ENCODE data around the gene UBR4.
"Not testable (repeated sequence)": the region's sequence is repeated elsewhere in the genome, so short reads cannot be mapped to it uniquely, and the experiment has no call there.

Gene UBR4

GRCh38 chr1:19190468-19190867 lies 19.6 kb downstream of the UBR4 start:
- no peak for DNase-seq (ENCODE audit: low spot score)

DNA sequence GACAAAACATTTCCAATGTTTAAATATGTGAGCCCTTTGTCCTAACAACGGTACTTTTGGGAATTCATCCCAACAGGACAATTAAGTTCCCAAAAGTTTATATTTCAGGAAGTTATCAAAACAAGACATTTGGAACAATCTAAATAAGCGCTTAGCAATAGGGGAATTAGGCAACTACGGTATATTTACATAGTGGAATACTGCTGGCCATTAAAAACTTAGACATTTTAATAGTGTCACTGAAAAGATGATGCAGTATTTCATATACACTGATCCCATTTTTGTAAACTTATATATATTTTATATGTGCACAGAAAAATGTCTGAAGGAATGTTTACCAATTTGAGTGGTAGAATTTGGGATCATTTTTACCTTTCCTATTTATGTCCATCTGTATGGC lies 20.8 kb downstream of the UBR4 start:
- no peak for DNase-seq (ENCODE audit: low spot score)

- no peak for DNase-seq (ENCODE audit: low spot score)
These were observed 22.2 kb downstream of the UBR4 start for GRCh38 chr1:19187852-19188251.

DNA sequence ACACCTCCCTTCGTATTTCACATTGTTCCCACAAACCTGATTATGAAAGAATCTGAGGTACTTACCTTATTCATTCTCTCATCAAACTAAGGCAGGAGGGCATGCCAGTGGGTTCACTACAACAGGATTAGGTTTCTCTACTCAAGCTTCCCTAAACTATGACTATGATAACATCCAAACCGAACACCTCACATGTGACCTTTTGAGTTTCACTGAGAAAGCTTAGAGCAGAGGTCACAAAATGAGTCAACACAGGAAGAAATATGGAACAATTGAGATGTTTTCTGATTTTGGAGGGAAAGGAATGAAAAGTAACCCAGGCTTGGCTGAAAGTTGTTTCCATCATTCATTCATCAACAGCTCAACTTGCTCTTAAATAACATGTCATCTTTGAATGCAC lies 24.1 kb downstream of the UBR4 start:
- no peak for DNase-seq (ENCODE audit: low spot score)

- DNase-seq (ENCODE audit: low spot score), result no peak
These were observed 27.8 kb downstream of the UBR4 start for GRCh38 chr1:19182223-19182622.

DNA sequence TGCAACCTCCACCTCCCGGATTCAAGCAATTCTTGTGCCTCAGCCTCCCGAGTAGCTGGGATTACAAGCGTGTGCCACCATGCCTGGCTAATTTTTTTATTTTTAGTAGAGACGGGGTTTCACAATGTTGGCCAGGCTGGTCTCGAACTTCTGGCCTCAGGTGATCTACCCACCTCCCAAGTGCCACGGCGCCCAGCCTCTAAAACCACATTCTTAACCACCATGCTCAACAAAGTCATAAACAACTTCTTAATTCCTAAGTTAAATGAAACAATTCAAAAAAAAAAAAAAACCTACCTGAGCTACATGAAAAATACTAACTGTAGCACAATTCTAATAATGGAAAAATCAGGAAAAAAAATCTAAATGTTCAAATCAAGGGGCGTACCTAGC lies 29.8 kb downstream of the UBR4 start:
- not testable (repeated sequence) for DNase-seq (ENCODE audit: low spot score)

DNA sequence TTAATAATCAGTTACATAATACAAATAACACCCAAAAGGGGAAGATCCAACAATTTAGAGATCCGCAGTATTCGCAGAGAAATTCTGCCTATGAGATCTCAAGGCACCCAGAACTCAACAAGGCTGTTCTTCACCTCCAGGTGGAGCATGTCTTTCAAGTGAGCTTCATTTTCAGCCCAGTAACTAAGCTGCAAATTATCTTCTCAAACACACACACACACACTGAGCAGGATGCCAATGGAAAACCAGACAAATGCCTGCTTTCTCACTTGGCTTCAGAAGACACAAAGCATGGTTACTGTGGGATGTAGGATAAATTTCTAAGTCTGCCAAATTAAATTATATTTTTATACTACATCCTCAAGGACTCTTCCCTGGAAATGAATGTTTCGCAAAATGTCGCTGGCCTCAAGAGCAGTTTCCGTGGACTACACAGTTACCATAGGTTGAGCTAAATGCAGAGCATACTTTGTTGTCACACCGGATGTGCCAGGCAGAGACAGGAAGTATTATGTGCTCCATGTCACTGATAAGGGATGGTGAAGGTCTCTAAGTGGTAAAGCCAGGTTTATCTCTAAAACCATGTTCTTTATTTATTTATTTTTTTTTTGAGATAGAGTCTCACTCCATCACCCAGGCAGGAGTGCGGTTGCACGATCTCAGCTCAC lies 30.3 kb downstream of the UBR4 start:
- no peak for DNase-seq (ENCODE audit: low spot score)

DNA sequence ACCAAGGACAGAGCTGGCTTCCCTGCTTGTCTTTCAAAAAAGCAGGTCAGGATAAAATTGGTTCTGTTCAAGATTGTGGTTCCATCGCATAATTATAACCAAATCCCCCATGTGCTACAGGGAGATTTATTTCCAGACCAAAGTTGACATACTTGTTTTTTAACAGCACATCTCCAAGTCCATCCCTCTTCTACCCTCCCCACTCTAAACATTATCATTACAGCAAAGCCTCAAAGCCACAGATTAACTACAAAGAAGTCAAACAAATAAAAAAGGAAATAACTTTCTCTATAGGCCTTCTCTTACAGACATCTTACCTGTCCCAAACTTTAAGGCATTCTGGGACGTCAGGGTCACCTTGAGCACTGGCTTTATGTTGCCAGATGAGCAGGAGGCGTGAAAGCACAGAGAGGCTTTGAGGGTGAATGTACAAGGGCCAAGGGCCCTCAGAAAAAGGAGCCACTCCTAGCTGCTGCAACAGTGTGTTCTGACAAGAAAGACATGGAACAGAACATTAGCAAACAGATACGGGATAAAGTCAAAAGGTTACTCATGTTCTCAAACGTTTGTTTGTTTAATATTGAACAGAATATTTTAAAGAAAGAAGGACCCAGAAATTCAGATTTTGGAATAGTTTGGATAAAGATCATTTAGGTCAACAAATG lies 31.2 kb downstream of the UBR4 start:
- DNase-seq (ENCODE audit: low spot score), result no peak

DNA sequence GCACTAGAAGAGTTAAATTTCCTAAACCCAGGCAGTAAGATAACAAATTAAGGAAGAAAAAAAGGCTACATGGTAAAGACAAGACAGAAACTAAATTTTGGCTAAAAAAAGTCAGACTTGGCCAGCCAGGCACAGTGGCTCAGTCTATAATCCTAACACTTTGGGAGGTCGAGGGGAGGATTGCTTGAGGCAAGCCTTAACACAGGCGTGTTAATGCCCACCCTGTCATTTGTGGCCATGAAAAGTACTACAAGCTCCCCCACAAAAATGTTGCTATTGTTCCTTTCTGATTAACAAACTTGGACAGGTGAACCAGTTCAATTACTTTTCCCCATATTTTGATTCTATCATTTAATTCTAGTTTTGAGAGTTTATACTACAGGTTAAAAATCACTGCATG lies 32.3 kb downstream of the UBR4 start:
- DNase-seq (ENCODE audit: low spot score), result no peak

DNA sequence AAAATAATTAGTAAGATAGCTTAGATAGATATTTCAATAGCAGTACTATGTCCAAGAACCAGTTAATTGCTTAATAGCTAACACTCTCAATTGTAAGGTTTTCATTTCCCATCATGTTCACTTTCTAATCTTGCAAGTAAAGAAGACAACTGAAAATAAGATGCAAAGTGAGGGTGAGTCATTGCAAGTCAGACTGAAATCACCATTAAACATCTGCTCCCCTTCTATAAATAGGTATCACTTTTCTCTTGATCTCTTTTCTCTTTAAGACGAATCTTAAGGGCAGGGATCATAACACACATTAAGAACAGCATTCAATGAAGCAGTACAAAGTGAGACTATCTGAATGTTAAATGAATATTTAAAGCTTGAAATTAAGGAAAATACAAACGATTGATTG lies 40.4 kb downstream of the UBR4 start:
- DNase-seq (ENCODE audit: low spot score), result no peak

DNA sequence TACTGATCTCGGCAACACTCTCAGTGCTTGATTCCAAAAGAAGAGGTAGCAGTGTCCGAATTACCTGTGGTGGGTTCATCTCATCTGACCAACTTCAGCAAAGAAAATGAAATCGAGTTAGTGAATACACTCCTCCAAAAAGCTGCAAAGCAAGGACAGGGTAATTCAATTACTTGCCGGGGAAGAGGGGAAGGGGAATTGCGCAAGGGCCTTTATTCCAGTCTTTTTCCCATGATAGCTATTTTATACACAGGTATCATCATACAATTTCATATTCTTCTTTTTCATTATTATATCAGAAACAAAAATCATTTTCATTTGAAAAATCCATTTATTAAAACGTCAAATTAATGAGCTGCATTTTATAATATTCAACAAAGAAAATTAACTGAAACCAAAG lies 42.9 kb downstream of the UBR4 start:
- DNase-seq (ENCODE audit: low spot score), result no peak

DNA sequence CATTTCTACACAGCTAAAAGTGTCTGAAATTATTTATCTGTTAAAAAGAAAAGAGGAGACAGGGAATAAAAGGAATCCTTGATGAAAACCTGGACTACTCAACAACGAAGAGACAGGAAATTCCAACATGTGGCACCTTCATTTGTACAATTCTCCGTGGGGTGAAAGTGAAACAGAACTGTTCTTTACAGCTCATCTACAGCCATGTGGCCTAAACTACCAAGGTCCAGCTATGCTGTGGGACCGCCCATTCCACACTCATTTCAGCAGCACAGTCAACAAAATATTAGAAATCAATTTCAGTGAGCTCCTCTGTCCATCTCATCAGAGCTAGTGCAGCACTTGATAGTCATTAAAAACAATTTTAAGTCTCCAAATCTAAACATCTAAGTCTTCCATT lies 44.0 kb downstream of the UBR4 start:
- DNase-seq (ENCODE audit: low spot score), result no peak

DNA sequence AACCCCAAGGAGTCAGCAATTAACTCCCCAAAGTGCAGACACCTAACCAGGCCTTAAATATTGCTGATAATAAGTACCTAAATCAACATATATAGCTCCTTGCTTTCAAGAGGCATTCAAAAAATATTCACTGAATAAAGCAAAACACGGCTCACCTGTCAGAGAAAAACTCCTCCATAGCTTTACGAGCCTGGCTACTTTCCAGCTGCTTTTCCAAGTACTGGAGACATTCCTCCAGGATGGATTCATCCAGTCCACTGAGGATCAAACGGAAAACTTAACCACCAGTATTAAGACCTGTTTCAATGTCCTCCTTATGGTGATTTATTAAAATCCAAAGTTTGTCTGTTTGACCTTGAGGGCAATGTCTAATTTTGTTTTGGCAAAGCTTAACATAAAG lies 44.6 kb downstream of the UBR4 start:
- DNase-seq (ENCODE audit: low spot score), result no peak

DNA sequence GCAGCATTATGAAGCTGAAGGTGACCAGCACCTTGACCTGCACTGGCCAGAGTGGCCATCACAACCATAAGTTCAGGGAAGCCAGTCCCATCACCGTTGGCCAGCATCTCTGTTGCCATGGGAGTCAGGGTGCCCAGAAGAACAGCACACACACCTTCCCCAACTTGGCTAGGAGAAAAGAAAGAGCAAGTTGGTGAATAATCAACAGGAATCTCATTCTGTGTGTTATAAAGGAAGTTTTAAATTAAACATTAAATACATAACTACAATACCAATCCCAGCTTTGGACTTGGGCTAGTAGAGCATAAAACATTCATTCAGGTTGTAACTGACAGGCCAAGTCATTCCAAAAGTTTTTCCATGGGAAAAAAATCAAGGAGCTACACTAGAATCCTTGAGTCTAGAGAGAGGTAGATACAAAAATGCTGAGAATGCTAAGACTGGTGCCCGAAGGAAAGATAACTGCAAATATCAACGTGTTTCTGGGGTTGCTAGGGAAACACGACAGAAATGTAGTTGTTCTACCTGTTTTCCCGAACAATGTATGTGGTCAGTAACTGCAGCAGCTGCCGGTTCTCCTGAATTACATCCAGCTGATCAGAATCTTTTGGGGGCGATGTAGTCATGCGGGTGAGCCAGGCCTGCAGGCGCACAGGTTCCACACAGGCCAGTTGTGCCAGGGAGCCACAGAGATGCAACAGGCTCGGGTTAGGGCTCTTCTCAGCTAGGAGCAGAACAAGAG lies 45.6 kb downstream of the UBR4 start:
- DNase-seq (ENCODE audit: low spot score), result no peak

DNA sequence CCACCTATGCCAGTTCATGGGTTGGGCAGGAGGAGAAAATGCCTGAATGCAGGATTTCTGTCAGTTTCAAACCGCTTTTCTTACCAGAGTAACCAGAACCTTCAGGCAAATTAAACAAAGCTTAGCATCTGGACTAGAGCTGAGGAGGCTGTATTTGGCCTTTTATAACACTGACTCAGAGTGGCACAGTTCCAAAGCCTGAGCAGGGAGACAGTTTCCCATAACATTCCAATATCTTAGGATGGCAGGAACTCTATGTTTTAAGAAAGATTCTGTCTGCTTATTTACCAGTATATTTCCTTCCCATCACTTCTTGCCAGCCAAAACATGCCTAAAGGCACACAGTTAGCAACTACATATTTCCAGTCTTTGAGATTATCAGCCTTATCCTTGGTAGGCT lies 46.8 kb downstream of the UBR4 start:
- DNase-seq (ENCODE audit: low spot score), result no peak

GRCh38 chr1:19160831-19161230 lies 49.2 kb downstream of the UBR4 start:
- no peak for DNase-seq (ENCODE audit: low spot score)

GRCh38 chr1:19157653-19158052 lies 52.4 kb downstream of the UBR4 start:
- no peak for DNase-seq (ENCODE audit: low spot score)

DNA sequence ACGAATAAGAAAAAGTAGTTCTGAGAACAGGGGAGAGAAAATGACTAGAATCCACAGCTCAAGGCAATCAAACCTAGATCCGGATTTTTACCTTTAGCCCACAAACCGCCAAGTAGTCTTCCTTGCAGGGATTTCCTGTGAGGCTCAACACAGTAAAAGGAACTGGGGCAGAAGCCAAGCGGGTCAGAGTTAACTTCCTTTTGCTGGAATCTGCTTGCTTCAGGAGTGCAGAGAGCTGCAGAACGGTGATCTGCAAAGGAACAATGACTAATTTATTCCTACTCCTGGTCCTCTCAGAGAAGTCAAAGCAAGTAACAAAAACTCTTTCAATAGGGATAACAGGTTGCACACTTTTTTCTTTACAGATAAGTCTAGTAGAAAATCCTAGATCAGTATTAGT lies 53.4 kb downstream of the UBR4 start:
- peak; percentile 28 for DNase-seq (ENCODE audit: low spot score)

- no peak for DNase-seq (ENCODE audit: low spot score)
These were observed 55.2 kb downstream of the UBR4 start for GRCh38 chr1:19154876-19155275.

DNA sequence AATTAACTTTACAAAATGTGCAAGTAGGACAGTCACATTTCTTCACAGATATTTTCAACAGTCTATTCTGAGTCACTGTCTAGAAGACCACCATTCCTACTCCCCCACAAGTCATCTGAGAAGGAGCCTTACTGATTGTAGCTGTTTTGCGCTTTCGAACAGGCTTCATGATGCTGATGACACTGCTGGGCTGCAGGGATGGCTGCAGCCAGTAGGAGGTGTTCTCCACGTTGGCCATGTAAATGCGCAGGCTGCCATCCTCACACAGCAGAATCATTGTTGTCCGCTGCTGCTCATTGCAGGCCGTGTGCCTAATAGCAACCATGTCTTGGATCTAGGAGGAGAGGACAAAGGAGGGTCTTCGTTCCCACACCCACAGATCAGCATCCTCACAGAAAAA lies 56.9 kb downstream of the UBR4 start:
- peak; percentile 7 for DNase-seq (ENCODE audit: low spot score)

- no peak for DNase-seq (ENCODE audit: low spot score)
These were observed 58.5 kb downstream of the UBR4 start for GRCh38 chr1:19151537-19151936.

- no peak for DNase-seq (ENCODE audit: low spot score)
These were observed 60.3 kb downstream of the UBR4 start for GRCh38 chr1:19149736-19150135.

DNA sequence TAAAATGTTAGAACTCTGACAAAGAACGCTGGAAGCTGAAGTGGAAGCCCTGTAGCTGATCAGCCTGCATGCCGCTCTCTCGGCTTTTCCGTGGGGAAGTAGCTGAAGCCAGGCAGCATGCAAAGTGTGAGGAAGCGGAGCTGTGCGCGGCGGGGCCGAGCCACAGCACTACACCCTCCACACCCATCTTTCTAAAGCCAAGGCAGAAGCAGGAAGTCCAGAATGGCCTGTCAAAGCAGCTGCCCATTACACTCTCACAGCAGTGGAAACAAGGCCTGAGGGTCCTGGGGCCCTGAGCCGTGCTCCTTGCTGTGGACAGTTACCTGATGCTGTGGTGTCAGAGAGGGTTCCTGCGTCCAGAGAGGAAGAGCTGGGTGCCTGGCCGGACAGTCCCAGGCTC lies 69.6 kb downstream of the UBR4 start:
- no peak for DNase-seq (ENCODE audit: low spot score)

Measured in globus pallidus (tissue), 1 donor.